Measurements from ENCODE around the gene LIN37. TPM values are rescaled to one million over a fixed set of nuclear protein-coding genes. Genes with fewer than 3 reads are reported as not detected.
A peak's percentile ranks its signal among the peaks of the same experiment; 100 is the strongest.

Gene LIN37
- total RNA-seq (2021): 11.3 and 13.2 TPM in 2 replicates
- Bru-seq, nascent RNA: percentile 60 among the genes with signal in this experiment
- BruChase-seq, experiment 1, labeled RNA remaining after a 2-hour chase: percentile 61 among the genes with signal in this experiment
- percentile 61 among the genes with signal in this experiment for BruChase-seq, experiment 2, labeled RNA remaining after a 6-hour chase
- long read RNA-seq, transcript LIN37-201 (9 exons, 1,150 nt): major isoform, 5 of 10 reads
- long read RNA-seq, partial matches to known transcripts: 1 of 10 reads
- long read RNA-seq, other reads (novel, unspliced or antisense): 4 of 10 reads

DNA sequence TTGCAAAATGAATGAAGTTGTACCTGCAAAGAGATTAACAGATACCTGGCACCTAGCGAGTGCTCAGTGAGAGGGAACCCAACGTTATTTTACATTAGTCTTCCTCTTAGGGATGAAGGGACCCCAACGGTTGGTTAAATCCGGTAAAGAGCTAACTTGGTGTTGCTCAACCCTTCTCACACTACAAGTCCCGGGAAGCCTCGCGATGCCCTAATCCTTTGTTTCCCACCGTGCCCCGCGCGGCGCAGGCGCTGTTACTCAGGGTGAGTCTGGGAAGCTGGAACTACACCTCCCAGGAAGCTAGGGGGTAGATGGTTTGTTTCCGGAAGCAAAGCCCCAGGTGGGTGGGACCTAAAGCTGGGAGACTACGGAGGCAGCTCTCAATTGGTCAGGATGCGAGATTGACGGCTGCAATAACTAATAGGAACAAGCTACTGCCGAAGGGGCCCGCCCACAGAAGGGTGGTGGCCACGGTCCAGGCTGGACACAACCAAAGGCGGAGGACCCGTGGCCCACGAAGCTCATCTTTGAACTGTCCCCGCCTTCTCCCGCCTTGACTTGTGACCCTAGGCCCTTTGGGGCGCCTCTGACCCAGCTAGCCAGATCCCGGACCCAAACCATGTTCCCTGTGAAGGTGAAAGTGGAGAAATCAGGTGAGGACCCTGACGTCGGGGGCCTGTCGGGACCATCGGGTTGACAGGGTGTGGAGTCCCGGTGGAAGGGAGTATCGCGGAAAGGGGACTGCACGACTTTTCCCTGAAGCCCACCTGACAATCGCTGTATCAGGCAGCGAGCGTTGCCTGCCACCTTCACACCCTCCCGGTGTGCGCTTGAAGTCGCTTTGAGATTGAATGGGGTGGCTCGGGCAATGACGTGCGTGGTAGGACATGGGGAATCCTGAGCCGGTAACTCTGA is at the start of gene LIN37:
LIN37 (plus strand) TSS at position 471 of the 915 bp plus-strand sequence; CDS start at position 620, 149 bp downstream.
- Histone ChIP-seq H3K4me3 (ENCODE audit: low read depth, low read length, poor library complexity, severe bottlenecking) (peak within 1 kb of the TSS; percentile 83), H3K27me3 (replicated peaks; ENCODE audit: insufficient read depth, low read depth, low read length, poor library complexity) (no peaks in the 10 kb centered on the region), H3K4me1 (ENCODE audit: insufficient read depth, low read length, poor library complexity, severe bottlenecking) (peaks cover 3% of the 10 kb centered on the region), H3K36me3 (ENCODE audit: insufficient read depth, low read length, poor library complexity, severe bottlenecking) (no peaks in the 10 kb centered on the region), H3K27ac (ENCODE audit: low read depth, low read length, poor library complexity, severe bottlenecking) (peak within 1 kb of the TSS; percentile 53), H3K9me3 (ENCODE audit: low read depth, low read length, poor library complexity, severe bottlenecking) (no peaks in the 10 kb centered on the region)
- BruUV-seq (replicated peaks): no TSS peak
- TF ChIP-seq, protein P1, sequence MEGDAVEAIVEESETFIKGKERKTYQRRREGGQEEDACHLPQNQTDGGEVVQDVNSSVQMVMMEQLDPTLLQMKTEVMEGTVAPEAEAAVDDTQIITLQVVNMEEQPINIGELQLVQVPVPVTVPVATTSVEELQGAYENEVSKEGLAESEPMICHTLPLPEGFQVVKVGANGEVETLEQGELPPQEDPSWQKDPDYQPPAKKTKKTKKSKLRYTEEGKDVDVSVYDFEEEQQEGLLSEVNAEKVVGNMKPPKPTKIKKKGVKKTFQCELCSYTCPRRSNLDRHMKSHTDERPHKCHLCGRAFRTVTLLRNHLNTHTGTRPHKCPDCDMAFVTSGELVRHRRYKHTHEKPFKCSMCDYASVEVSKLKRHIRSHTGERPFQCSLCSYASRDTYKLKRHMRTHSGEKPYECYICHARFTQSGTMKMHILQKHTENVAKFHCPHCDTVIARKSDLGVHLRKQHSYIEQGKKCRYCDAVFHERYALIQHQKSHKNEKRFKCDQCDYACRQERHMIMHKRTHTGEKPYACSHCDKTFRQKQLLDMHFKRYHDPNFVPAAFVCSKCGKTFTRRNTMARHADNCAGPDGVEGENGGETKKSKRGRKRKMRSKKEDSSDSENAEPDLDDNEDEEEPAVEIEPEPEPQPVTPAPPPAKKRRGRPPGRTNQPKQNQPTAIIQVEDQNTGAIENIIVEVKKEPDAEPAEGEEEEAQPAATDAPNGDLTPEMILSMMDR (conservative IDR thresholded peaks at IDR 0.05; ENCODE audit: low read depth, low read length): no peak
- no peak for TF ChIP-seq EZH2 (IDR thresholded peaks at IDR 0.05; ENCODE audit: borderline replicate concordance, low read depth, low read length, poor library complexity, severe bottlenecking)
- DNase-seq (ENCODE audit: low spot score): peak; percentile 100
- POLR2A ChIA-PET (ENCODE audit: low non-redundant PET): interaction anchor here (1.0 kb wide), 1 partner anchor 9 kb away, joined by 3 read pairs; no protein-coding TSS in a partner anchor
- intact Hi-C loops (cut with micrococcal nuclease; ENCODE audit: unreplicated experiment): loop anchor here (10.0 kb wide), 1 partner anchor 186 kb away; the partner anchor contains the start of gene LRFN3
- CTCF ChIA-PET: interaction anchor here (0.7 to 1.1 kb wide), 2 partner anchors 54 to 56 kb away, joined by 3 to 4 read pairs; no protein-coding TSS in a partner anchor

DNA sequence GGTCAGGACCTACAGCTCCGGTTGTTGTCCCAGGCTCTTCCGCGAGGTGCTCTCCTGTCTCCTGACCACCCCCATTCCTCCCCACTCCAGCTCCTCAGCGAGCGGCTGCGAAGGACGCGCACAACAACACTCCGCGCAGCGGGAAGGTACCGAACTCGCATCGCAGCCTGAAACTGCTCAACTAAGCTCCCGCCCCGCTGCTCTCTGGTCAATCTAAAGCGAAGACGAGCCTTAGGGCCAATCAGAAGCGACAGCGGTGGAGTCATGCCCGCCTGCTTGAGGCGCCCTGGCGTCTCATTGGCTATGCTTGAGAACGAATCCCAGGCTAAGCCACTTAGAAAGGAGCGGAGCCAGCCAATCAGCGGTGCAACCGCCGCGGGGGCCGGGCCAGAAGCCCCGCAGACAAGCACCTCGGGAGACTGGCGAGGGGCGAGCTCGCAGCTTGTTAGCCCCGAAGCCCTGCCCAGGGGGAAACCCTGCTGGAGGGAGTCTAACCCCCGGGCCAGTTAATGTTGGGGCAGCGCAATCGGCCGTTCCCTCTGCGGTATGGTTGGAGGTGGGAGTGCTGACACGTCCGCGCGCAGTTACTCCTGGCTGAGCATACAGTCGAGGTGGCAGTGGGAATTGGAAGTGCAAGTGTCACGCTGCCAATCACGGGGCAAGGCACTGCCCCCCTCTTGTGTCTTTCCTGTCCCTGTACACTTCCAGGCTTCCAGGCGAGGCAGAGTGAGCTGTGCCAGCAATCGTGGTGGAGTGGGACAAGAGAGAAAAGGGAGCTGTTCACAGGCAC is 46.0 kb upstream of the LIN37 start:
- Histone ChIP-seq H3K27ac (ENCODE audit: low read depth, low read length, poor library complexity, severe bottlenecking) (no peak overlapping the region), H3K27me3 (replicated peaks; ENCODE audit: insufficient read depth, low read depth, low read length, poor library complexity) (no peaks in the 10 kb centered on the region), H3K4me3 (ENCODE audit: low read depth, low read length, poor library complexity, severe bottlenecking) (peak overlapping the region; percentile 32), H3K36me3 (ENCODE audit: insufficient read depth, low read length, poor library complexity, severe bottlenecking) (no peaks in the 10 kb centered on the region), H3K4me1 (ENCODE audit: insufficient read depth, low read length, poor library complexity, severe bottlenecking) (no peaks in the 10 kb centered on the region), H3K9me3 (ENCODE audit: low read depth, low read length, poor library complexity, severe bottlenecking) (no peaks in the 10 kb centered on the region)
- ChIA-PET CTCF (interaction anchor here (0.8 kb wide), 1 partner anchor 12 kb away, joined by 3 read pairs; no protein-coding TSS in a partner anchor), POLR2A (ENCODE audit: low non-redundant PET) (no interaction called here)
- DNase-seq (ENCODE audit: low spot score): peak; percentile 98
- no TSS peak for BruUV-seq (replicated peaks)
- intact Hi-C loops (cut with micrococcal nuclease; ENCODE audit: unreplicated experiment): no loop called here
- TF ChIP-seq, protein P1 (conservative IDR thresholded peaks at IDR 0.05; ENCODE audit: low read depth, low read length): no peak
- TF ChIP-seq EZH2 (IDR thresholded peaks at IDR 0.05; ENCODE audit: borderline replicate concordance, low read depth, low read length, poor library complexity, severe bottlenecking): no peak

DNA sequence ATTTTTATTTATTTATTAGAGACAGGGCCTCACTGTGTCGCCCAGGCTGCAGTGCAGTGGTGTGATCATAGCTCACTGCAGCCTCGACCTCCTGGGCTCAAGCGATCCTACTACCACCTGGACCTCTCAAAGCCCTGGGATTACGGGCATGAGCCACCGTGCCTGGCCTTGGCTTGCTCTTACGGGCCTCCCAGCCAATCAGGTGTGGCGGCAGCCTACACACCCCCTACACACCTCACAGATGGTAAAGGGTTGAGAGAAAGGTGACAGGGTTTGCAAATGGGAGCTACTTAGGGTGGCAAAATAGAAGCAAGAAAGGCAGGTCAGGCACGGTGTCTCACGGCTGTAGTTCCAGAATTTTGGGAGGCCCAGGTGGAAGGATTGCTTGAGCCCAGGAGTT is 45.0 kb upstream of the LIN37 start:
- H3K4me1 ChIP-seq (ENCODE audit: insufficient read depth, low read length, poor library complexity, severe bottlenecking): no peaks in the 10 kb centered on the region
- H3K4me3 ChIP-seq (ENCODE audit: low read depth, low read length, poor library complexity, severe bottlenecking): no peak overlapping the region
- no peaks in the 10 kb centered on the region for H3K36me3 ChIP-seq (ENCODE audit: insufficient read depth, low read length, poor library complexity, severe bottlenecking)
- ChIA-PET CTCF (no interaction called here), POLR2A (ENCODE audit: low non-redundant PET) (no interaction called here)
- BruUV-seq (replicated peaks): no TSS peak
- DNase-seq (ENCODE audit: low spot score): no peak
- no peaks in the 10 kb centered on the region for H3K9me3 ChIP-seq (ENCODE audit: low read depth, low read length, poor library complexity, severe bottlenecking)
- peaks cover 5% of the 10 kb centered on the region for H3K27me3 ChIP-seq (replicated peaks; ENCODE audit: insufficient read depth, low read depth, low read length, poor library complexity)
- intact Hi-C loops (cut with micrococcal nuclease; ENCODE audit: unreplicated experiment): no loop called here
- no peak overlapping the region for H3K27ac ChIP-seq (ENCODE audit: low read depth, low read length, poor library complexity, severe bottlenecking)
- TF ChIP-seq, protein P1 (conservative IDR thresholded peaks at IDR 0.05; ENCODE audit: low read depth, low read length): no peak
- TF ChIP-seq EZH2 (IDR thresholded peaks at IDR 0.05; ENCODE audit: borderline replicate concordance, low read depth, low read length, poor library complexity, severe bottlenecking): no peak
